Measurements from ENCODE around the gene BATF3. TPM values are rescaled to one million over a fixed set of nuclear protein-coding genes. Genes with fewer than 3 reads are reported as not detected.
"Not testable (repeated sequence)": the region's sequence is repeated elsewhere in the genome, so short reads cannot be mapped to it uniquely, and the experiment has no call there.

BATF3 gene
- total RNA-seq, 4 donors from 2014 or later: 0.25 TPM; not detected in 3

DNA sequence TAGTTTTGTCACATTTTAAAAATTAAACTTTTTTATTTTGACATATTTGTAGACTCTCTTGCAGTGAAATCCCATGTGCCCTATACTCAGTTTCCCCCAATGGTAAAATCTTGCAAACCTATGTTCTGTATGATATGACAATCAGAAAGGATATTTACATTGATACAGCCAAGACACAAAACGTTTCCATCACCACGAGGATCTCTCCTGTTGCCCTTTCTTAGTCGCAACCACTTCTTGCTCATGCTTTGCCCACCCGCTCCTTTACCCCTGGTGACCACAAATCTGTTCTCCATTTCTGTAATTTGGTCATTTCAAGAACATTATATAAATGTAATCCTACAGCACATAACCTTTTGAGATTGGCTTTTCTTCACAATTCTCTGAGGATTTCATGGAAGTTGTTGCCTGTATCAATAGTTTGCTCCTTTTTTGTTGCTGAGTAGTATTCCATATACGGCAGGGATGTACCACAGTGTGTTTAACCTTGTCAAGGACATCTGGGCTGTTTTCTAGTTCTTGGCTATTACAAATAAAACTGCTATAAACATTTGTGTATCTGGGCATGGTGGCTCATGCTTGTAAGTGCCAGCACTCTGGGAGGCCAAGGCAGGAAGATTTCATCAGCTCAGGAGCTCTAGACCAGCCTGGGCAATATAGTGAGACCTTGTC lies 14.0 kb upstream of the BATF3 start:
- WGBS: 88% methylated on average over 5 of the region's 5 CpGs
- no peak for TF ChIP-seq EP300 (IDR thresholded peaks at IDR 0.05)
- TF ChIP-seq, protein P1, sequence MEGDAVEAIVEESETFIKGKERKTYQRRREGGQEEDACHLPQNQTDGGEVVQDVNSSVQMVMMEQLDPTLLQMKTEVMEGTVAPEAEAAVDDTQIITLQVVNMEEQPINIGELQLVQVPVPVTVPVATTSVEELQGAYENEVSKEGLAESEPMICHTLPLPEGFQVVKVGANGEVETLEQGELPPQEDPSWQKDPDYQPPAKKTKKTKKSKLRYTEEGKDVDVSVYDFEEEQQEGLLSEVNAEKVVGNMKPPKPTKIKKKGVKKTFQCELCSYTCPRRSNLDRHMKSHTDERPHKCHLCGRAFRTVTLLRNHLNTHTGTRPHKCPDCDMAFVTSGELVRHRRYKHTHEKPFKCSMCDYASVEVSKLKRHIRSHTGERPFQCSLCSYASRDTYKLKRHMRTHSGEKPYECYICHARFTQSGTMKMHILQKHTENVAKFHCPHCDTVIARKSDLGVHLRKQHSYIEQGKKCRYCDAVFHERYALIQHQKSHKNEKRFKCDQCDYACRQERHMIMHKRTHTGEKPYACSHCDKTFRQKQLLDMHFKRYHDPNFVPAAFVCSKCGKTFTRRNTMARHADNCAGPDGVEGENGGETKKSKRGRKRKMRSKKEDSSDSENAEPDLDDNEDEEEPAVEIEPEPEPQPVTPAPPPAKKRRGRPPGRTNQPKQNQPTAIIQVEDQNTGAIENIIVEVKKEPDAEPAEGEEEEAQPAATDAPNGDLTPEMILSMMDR (IDR thresholded peaks at IDR 0.05): no peak
- TF ChIP-seq POLR2A (IDR thresholded peaks at IDR 0.05): no peak
- TF ChIP-seq POLR2AphosphoS5 (IDR thresholded peaks at IDR 0.05): no peak
- Histone ChIP-seq H3K4me3 (no peak overlapping the region), H3K36me3 (no peaks in the 10 kb centered on the region), H3K9me3 (no peaks in the 10 kb centered on the region), H3K27me3 (no peaks in the 10 kb centered on the region), H3K27ac (no peak overlapping the region), H3K4me1 (no peaks in the 10 kb centered on the region)
- DNase-seq (ENCODE audit: low spot score in 2 of 2): no peak

DNA sequence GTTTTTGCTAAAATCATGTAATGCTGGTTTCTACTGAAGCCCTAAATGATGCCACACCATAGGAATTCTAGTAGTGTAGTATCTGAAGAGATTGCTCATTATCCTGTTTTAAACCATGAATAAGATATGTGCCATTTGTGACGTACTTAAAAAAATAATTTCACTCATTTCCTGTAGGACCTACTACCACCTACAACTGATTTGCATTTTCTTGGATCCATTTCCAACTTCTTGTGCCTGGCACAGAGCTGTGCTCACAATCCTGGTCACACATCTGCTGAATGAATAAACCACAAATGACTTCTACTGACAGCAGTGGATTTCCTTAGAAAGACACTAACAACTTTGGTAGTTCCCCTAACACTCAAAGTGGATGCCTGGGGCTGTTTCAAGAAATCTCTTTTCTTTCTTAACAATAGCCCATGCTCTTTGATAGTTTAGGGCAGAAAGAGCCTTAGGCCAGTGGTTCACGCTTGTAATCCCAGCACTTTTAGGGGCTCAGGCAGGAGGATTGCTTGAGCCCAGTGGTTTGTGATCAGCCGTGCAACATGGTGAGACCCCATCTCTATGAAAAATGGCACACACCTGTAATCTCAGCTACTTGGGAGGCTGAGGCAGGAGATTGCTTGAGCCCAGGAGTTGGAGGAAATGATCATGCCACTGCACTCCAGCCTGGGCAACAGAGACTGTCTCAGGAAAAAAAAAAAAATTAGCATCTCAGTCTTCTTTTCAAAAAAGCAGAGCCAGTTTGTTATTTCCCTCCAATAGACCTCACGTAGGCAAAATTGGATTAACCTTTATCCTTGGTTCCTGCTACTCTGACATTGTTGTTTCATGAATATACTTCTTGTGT lies 13.0 kb upstream of the BATF3 start:
- no peak overlapping the region for H3K4me3 ChIP-seq
- no peaks in the 10 kb centered on the region for H3K9me3 ChIP-seq
- H3K4me1 ChIP-seq: no peaks in the 10 kb centered on the region
- no peak for TF ChIP-seq POLR2AphosphoS5 (IDR thresholded peaks at IDR 0.05)
- TF ChIP-seq, protein P1 (IDR thresholded peaks at IDR 0.05): no peak
- TF ChIP-seq EP300 (IDR thresholded peaks at IDR 0.05): no peak
- no peak for TF ChIP-seq POLR2A (IDR thresholded peaks at IDR 0.05)
- DNase-seq (ENCODE audit: low spot score in 2 of 2): no peak
- no peaks in the 10 kb centered on the region for H3K36me3 ChIP-seq
- 86% methylated on average over 4 of the region's 4 CpGs for WGBS
- no peak overlapping the region for H3K27ac ChIP-seq
- no peaks in the 10 kb centered on the region for H3K27me3 ChIP-seq

DNA sequence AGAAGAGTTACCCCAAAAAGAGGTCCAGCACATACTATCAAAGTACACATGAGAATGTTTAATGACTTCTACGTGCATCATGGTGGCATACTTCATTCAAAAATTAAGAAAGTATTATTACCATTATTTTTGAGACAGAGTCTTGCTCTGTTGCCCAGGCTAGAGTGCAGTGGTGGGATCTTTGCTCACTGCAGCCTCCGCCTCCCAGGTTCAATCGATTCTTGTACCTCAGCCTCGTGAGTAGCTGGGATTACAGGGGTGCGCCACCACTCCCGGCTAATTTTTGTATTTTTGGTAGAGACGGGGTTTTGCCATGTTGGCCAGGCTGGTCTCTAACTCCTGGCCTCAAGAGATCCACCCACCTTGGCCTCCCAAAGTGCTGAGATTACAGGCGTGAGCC lies 12.3 kb upstream of the BATF3 start:
- not testable (repeated sequence) for H3K27ac ChIP-seq; H3K4me1 ChIP-seq; H3K36me3 ChIP-seq; H3K4me3 ChIP-seq; H3K27me3 ChIP-seq; H3K9me3 ChIP-seq; DNase-seq (ENCODE audit: low spot score in 2 of 2)
- WGBS: 96% methylated on average over 8 of the region's 8 CpGs

DNA sequence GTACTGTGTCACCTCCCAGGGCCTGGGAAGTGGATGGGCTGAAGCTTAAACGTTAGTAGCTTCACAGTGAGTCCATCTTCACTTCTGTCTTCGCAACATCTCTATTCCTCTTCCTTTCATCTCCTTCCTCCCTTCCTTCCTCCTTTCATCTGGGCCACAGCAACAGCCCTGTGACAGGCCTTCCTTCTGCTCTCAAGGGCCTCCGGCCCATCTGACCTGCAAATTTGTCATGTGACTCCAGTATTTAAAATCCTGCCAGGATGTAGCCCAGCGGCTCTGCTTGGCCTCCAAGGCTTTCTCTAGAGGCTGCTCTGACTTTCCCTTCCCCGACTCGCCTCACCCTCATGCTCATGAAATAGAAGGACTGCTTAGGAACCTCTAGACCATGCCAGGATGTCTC lies 10.9 kb upstream of the BATF3 start:
- 77% methylated on average over 6 of the region's 6 CpGs for WGBS
- H3K4me3 ChIP-seq: no peak overlapping the region
- H3K9me3 ChIP-seq: no peaks in the 10 kb centered on the region
- TF ChIP-seq, protein P1 (IDR thresholded peaks at IDR 0.05): no peak
- no peak for TF ChIP-seq EP300 (IDR thresholded peaks at IDR 0.05)
- no peak for DNase-seq (ENCODE audit: low spot score in 2 of 2)
- H3K27ac ChIP-seq: no peak overlapping the region
- no peaks in the 10 kb centered on the region for H3K36me3 ChIP-seq
- no peaks in the 10 kb centered on the region for H3K27me3 ChIP-seq
- no peaks in the 10 kb centered on the region for H3K4me1 ChIP-seq

DNA sequence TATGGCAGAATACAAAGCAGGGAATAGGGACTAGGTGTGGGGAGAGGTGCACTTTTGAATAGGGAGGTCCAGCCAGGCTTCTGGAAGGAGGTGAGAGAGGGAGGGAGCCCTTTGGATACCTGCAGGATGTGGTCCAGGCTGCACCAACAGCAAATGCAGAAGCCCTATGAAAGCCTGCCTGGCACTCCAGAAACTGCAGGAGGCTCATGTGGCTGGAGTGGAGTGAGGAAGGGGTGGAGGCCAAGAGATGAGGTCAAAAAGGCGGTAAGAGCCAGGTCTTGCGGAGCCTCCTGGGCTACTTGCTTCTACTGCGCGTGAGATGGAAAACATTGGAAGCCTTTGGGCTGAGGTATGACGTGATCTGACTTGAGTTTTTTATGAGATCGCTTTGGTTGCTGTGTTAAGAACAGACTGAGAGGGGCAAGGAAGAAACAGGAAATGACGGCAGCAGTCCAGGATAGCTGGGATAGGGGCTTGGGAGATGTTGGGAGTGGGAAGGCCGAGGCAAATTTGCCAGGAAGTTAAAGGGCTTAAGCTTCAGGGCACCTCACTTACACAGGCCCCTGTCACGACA lies 4.4 kb upstream of the BATF3 start:
- Histone ChIP-seq H3K36me3 (no peaks in the 10 kb centered on the region), H3K4me3 (no peak overlapping the region), H3K9me3 (no peaks in the 10 kb centered on the region), H3K4me1 (peaks cover 18% of the 10 kb centered on the region), H3K27me3 (no peaks in the 10 kb centered on the region), H3K27ac (no peak overlapping the region)
- WGBS: 79% methylated on average over 9 of the region's 9 CpGs
- no peak for DNase-seq (ENCODE audit: low spot score in 2 of 2)
- no peak for TF ChIP-seq POLR2A (IDR thresholded peaks at IDR 0.05)
- no peak for TF ChIP-seq EP300 (IDR thresholded peaks at IDR 0.05)
- no peak for TF ChIP-seq POLR2AphosphoS5 (IDR thresholded peaks at IDR 0.05)
- TF ChIP-seq, protein P1 (IDR thresholded peaks at IDR 0.05): no peak
